Endothelial cell of umbilical vein (primary cell): ENCODE data around the gene ADAMTSL2. TPM values are rescaled to one million over a fixed set of nuclear protein-coding genes. Genes with fewer than 3 reads are reported as not detected.

Experiments used
- BruUV-seq: library from RNA; stranded (reverse); fragments of 400-500 nt; replicated peaks from 2 replicates; lab custom pipeline; 2021; lab: Mats Ljungman, UMichigan
- CTCF ChIA-PET: fragments of 300-600, 350-600 bp; sonication (Branson Sonifier 250); formaldehyde crosslinking; loops from one replicate; lab custom pipeline; 2021; ENCODE audit warnings: antibody characterized with exemption, inconsistent platforms; lab: Charles Lee
- POLR2A ChIA-PET: fragments of 300-600, 350-600 bp; sonication (Branson Sonifier 250); formaldehyde crosslinking; loops from one replicate; lab custom pipeline; 2021; ENCODE audit warnings: antibody characterized with exemption, inconsistent platforms; lab: Charles Lee
- DNase-seq: peaks from one replicate; pipeline ENCODE4 v3.0.0-alpha.2; 2011; ENCODE audit warnings: low read depth, low spot score
- FAIRE-seq: peaks from 2 replicates; lab custom pipeline; 2011; peaks lifted over from hg19 to GRCh38; lab: Jason Lieb, UNC
- H2AFZ ChIP-seq: 2 replicates; pipeline ENCODE4 v1.6.0; 2012; ENCODE audit warnings: low read depth, low read length, control low read depth, inconsistent platforms
- H3K27ac ChIP-seq: 2 replicates; pipeline ENCODE4 v1.5.1; 2011; ENCODE audit warnings: low read depth, mild to moderate bottlenecking, control low read depth, low read length, moderate library complexity; ENCODE audit not compliant: insufficient read depth
- H3K27me3 ChIP-seq, 2 experiments: 2 replicates each; pipeline versions ENCODE4 v1.6.0 to v1.6.1; 2011; ENCODE audit warnings: low read length in 2 of 2, mixed read lengths in 1 of 2; ENCODE audit not compliant: control insufficient read depth in 2 of 2, insufficient read depth in 2 of 2
- H3K36me3 ChIP-seq, 2 experiments: 2 replicates in 1 of 2; 3 replicates in 1 of 2; pipeline ENCODE4 v1.5.1; 2011; ENCODE audit warnings: low read length in 2 of 2, mild to moderate bottlenecking in 1 of 2, moderate library complexity in 1 of 2; ENCODE audit not compliant: control insufficient read depth in 2 of 2, insufficient read depth in 2 of 2; ENCODE audit errors: extremely low read depth in 1 of 2
- H3K4me1 ChIP-seq: 3 replicates; pipeline ENCODE4 v1.5.1; 2011; ENCODE audit warnings: mild to moderate bottlenecking, low read length; ENCODE audit not compliant: control insufficient read depth, insufficient read depth; ENCODE audit errors: extremely low read depth
- H3K4me2 ChIP-seq: 2 replicates; pipeline ENCODE4 v1.6.1; 2011; ENCODE audit warnings: low read length, control low read depth, mixed read lengths; ENCODE audit not compliant: insufficient read depth
- H3K4me3 ChIP-seq, 3 experiments: fragments of 200-600 bp in 1 of 3; sonication (generic), shearing (Covaris generic) in 1 of 3; replicated peaks in 1 of 3; 2 replicates each; pipeline ENCODE4 v1.5.1; 2011 to 2016; ENCODE audit warnings: control low read depth in 3 of 3, low read length in 3 of 3, mild to moderate bottlenecking in 2 of 3, inconsistent platforms in 1 of 3, low read depth in 1 of 3, moderate library complexity in 1 of 3; ENCODE audit not compliant: insufficient read depth in 1 of 3
- H3K79me2 ChIP-seq: 2 replicates; pipeline ENCODE4 v1.6.0; 2012; ENCODE audit warnings: low read length, inconsistent platforms; ENCODE audit not compliant: control insufficient read depth, insufficient read depth
- H3K9ac ChIP-seq: replicated peaks from 2 replicates; pipeline ENCODE3; 2011; ENCODE audit warnings: low read length, control low read depth; ENCODE audit not compliant: insufficient read depth; ENCODE audit errors: extremely low read depth
- H3K9me1 ChIP-seq: replicated peaks from 3 replicates; pipeline ENCODE4 v1.6.0; 2011; ENCODE audit warnings: mild to moderate bottlenecking, low read length; ENCODE audit not compliant: control insufficient read depth, insufficient read depth; ENCODE audit errors: extremely low read depth
- H3K9me3 ChIP-seq: replicated peaks from 2 replicates; pipeline ENCODE4 v1.5.1; 2012; ENCODE audit warnings: low read length, inconsistent platforms; ENCODE audit not compliant: control insufficient read depth, insufficient read depth
- H4K20me1 ChIP-seq: replicated peaks from 2 replicates; pipeline ENCODE3; 2011; ENCODE audit warnings: mild to moderate bottlenecking, low read length; ENCODE audit not compliant: control insufficient read depth, insufficient read depth; ENCODE audit errors: extremely low read depth
- EZH2 ChIP-seq: IDR thresholded peaks from 2 replicates; pipeline ENCODE4 v1.6.1; 2012; ENCODE audit warnings: borderline replicate concordance, low read depth, mild to moderate bottlenecking, moderate library complexity, low read length, inconsistent platforms; ENCODE audit not compliant: severe bottlenecking
- FOS ChIP-seq: IDR thresholded peaks from 2 replicates; pipeline ENCODE4 v1.6.1; 2011; ENCODE audit warnings: mild to moderate bottlenecking, low read length, moderate library complexity, borderline replicate concordance; ENCODE audit not compliant: insufficient read depth
- GATA2 ChIP-seq: IDR thresholded peaks from 2 replicates; pipeline ENCODE4 v1.7.0; 2011; ENCODE audit warnings: low read depth, mild to moderate bottlenecking, moderate library complexity, mixed read lengths, low read length; ENCODE audit not compliant: insufficient read length, insufficient read depth
- JUN ChIP-seq: IDR thresholded peaks from 2 replicates; pipeline ENCODE4 v1.6.1; 2011; ENCODE audit warnings: borderline replicate concordance, low read depth; ENCODE audit not compliant: insufficient read length, insufficient read depth
- MYC ChIP-seq: IDR thresholded peaks from one replicate; pipeline ENCODE4 v1.6.1; 2011; ENCODE audit warnings: mild to moderate bottlenecking, low read depth, low read length
- POLR2A ChIP-seq: IDR thresholded peaks from 2 replicates; pipeline ENCODE4 v1.6.1; 2012; ENCODE audit warnings: low read depth, mild to moderate bottlenecking, control low read depth, low read length
- POLR2AphosphoS5 ChIP-seq: IDR thresholded peaks from 2 replicates; pipeline ENCODE4 v1.6.1; 2012; ENCODE audit warnings: low read depth, mild to moderate bottlenecking, control low read depth, low read length, moderate library complexity; ENCODE audit not compliant: insufficient read depth
- dilution Hi-C: fragments of 300-500 bp; cut with MboI; formaldehyde crosslinking; loops from one replicate; pipeline ENCODE4 v1.15.0; 2019; ENCODE audit warnings: low sequenced_read_pairs; ENCODE audit not compliant: extremely low pct_ligation_motif_present
- intact Hi-C: fragments of 100-400 bp; cut with micrococcal nuclease; formaldehyde crosslinking; loops from one replicate; pipeline ENCODE4 v1.10.0; 2022
- polyA plus RNA-seq, 4 experiments: library from polyadenylated mRNA; depleted of rRNA in 3 of 4; stranded (reverse) in 3 of 4; unstranded in 1 of 4; fragments of >200 nt; gene quantifications; 2 replicates each; pipeline versions ENCODE4 v1.2.1 to v1.2.3, GENCODE V29; 2011 to 2012; ENCODE audit warnings: missing spikeins in 1 of 4
- total RNA-seq: library from RNA; stranded (reverse); gene quantifications from 2 replicates; pipeline ENCODE4 v1.2.3, GENCODE V29; 2021
- TF ChIP-seq, protein P1 (sequence below): IDR thresholded peaks from 2 replicates; pipeline ENCODE4 v1.6.1; 2011; ENCODE audit not compliant: insufficient read depth, insufficient read length
- TF ChIP-seq, protein P2 (sequence below), 2 donors: IDR thresholded peaks; 1 replicate in 1 of 2; 2 replicates in 1 of 2; pipeline ENCODE4 v1.5.1; 2011; ENCODE audit warnings: low read length in 2 of 2, mild to moderate bottlenecking in 2 of 2, moderate library complexity in 2 of 2, control low read depth in 1 of 2, inconsistent platforms in 1 of 2, low read depth in 1 of 2; ENCODE audit not compliant: insufficient read depth in 1 of 2; ENCODE audit errors: extremely low read depth in 1 of 2

The ADAMTSL2 gene
- total and polyA plus RNA-seq, 2 donors (not counting 3 experiments of a cell fraction or from before 2014, with no cell fraction given) = not detected

DNA sequence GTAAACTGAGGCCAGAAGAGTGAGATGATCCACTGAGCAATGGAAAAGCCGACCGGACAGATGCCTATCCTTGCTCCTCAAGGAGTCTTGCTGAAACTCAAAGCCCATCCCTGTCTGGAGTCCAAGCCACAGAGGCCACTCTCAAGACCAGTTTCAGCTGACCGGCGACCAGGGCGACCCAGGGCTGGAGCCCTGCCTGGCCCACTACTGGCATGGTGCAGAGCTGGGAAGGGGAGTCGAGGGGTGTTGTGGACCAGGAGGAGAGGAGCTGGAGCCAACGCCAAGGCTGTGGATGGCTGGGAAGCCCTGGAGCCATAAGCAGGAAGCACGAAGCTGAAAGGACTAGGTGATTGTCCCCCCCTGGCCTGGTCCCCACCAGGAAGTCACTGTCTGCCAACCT, 52.5 kb downstream of the ADAMTSL2 start:
- Histone ChIP-seq H2AFZ (no peak overlapping the region), H3K4me1 (no peaks in the 10 kb centered on the region), H3K27ac (no peak overlapping the region), H4K20me1 (no peaks in the 10 kb centered on the region), H3K79me2 (no peaks in the 10 kb centered on the region), H3K4me2 (no peak overlapping the region), H3K9ac (no peak overlapping the region), H3K4me3 (no peak overlapping the region), H3K36me3 (no peaks in the 10 kb centered on the region), H3K9me1 (no peaks in the 10 kb centered on the region), H3K27me3 (peaks cover 2 to 4% of the 10 kb centered on the region in 2 experiments), H3K9me3 (no peaks in the 10 kb centered on the region)
- DNase-seq (no peak), FAIRE-seq (no peak)
- dilution Hi-C loops (no loop called here), intact Hi-C loops (no loop called here)
- CTCF ChIA-PET = no interaction called here
- POLR2A ChIA-PET = no interaction called here
- TF ChIP-seq POLR2A (no peak), MYC (no peak), POLR2AphosphoS5 (no peak), JUN (no peak), EZH2 (no peak), GATA2 (no peak), FOS (no peak)
- TF ChIP-seq, protein P1, sequence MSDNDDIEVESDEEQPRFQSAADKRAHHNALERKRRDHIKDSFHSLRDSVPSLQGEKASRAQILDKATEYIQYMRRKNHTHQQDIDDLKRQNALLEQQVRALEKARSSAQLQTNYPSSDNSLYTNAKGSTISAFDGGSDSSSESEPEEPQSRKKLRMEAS = no peak
- TF ChIP-seq, protein P2, sequence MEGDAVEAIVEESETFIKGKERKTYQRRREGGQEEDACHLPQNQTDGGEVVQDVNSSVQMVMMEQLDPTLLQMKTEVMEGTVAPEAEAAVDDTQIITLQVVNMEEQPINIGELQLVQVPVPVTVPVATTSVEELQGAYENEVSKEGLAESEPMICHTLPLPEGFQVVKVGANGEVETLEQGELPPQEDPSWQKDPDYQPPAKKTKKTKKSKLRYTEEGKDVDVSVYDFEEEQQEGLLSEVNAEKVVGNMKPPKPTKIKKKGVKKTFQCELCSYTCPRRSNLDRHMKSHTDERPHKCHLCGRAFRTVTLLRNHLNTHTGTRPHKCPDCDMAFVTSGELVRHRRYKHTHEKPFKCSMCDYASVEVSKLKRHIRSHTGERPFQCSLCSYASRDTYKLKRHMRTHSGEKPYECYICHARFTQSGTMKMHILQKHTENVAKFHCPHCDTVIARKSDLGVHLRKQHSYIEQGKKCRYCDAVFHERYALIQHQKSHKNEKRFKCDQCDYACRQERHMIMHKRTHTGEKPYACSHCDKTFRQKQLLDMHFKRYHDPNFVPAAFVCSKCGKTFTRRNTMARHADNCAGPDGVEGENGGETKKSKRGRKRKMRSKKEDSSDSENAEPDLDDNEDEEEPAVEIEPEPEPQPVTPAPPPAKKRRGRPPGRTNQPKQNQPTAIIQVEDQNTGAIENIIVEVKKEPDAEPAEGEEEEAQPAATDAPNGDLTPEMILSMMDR (IDR thresholded peaks at IDR 0.05; ENCODE audit: extremely low read depth in 1 of 2, insufficient read depth in 1 of 2, low read depth in 1 of 2, low read length in 2 of 2) = no peak
- BruUV-seq = no TSS peak
